Muscle layer of colon (tissue), 2 donors: ENCODE measurements around the gene CTDSP1.

Experiments used
- H3K27ac ChIP-seq: one replicate; pipeline ENCODE4 v1.7.0; 2013; ENCODE audit warnings: low read depth, mild to moderate bottlenecking, low read length, moderate library complexity
- H3K27me3 ChIP-seq, 2 donors: one replicate each; pipeline ENCODE4 v1.7.0; 2013; ENCODE audit warnings: low read length in 2 of 2, mild to moderate bottlenecking in 2 of 2; ENCODE audit not compliant: insufficient read depth in 2 of 2, control insufficient read depth in 1 of 2
- H3K36me3 ChIP-seq: one replicate; pipeline ENCODE4 v1.7.0; 2013; ENCODE audit warnings: mild to moderate bottlenecking, low read length; ENCODE audit not compliant: insufficient read depth
- H3K4me1 ChIP-seq: one replicate; pipeline ENCODE4 v1.7.0; 2013; ENCODE audit warnings: mild to moderate bottlenecking, low read length; ENCODE audit not compliant: insufficient read depth
- H3K4me3 ChIP-seq, 2 donors: one replicate each; pipeline ENCODE4 v1.7.0; 2013; ENCODE audit warnings: low read length in 2 of 2, low read depth in 1 of 2, mild to moderate bottlenecking in 1 of 2, moderate library complexity in 1 of 2
- H3K9ac ChIP-seq: one replicate; pipeline ENCODE4 v1.7.0; 2013; ENCODE audit warnings: low read length
- H3K9me3 ChIP-seq: one replicate; pipeline ENCODE4 v1.7.0; 2013; ENCODE audit warnings: mild to moderate bottlenecking, low read length
- donor health status: abdominal sarcoma.
- donor health status: Adenocarcinoma of cecum.

Gene CTDSP1

DNA sequence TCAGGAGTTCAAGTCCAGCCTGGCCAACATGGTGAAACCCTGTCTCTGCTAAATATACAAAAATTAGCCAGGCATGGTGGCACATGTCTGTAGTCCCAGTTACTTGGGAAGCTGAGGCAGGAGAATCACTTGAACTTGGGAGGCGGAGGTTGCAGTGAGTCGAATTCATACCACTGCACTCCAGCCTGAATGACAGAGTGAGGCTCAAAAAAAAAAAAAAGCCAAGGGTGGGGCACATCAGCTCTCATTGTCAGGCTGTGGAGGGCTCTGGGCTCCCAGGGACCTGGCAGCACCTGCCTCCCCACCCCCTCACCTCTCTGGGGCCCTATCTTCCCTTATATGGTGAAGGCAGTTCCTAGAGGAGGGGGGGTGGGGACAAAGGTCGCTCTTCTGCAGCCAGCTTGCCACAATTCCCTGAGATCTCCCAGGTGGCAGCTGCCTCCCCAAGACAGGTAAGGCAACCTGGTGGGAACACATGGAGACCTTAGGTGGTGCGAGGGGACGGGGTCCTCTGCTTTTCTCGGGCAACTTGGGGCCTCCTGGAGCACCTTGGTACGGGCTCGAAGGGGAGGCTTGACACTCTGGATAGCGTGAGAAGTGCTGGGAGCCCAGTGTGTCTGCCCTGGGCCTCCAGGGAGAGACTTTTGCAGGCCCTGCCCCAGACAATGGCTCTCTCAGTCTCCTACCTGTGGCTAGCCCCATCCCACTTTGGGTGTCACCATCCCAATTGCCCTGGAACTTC, 19.2 kb downstream of the CTDSP1 start, which contains the start of gene VIL1:
VIL1 (plus strand) TSS at position 407 of the 742 bp plus-strand sequence. CDS start 4,656 bp downstream, outside the sequence.
- no peaks in the 10 kb centered on the region for H3K27me3 ChIP-seq
- H3K9me3 ChIP-seq, result no peaks in the 10 kb centered on the region
- no peak within 1 kb of the TSS for H3K27ac ChIP-seq
- H3K9ac ChIP-seq, result no peak within 1 kb of the TSS
- H3K4me1 ChIP-seq, result no peaks in the 10 kb centered on the region
- H3K4me3 ChIP-seq, result no peak within 1 kb of the TSS
- H3K36me3 ChIP-seq, result no peaks in the 10 kb centered on the region

DNA sequence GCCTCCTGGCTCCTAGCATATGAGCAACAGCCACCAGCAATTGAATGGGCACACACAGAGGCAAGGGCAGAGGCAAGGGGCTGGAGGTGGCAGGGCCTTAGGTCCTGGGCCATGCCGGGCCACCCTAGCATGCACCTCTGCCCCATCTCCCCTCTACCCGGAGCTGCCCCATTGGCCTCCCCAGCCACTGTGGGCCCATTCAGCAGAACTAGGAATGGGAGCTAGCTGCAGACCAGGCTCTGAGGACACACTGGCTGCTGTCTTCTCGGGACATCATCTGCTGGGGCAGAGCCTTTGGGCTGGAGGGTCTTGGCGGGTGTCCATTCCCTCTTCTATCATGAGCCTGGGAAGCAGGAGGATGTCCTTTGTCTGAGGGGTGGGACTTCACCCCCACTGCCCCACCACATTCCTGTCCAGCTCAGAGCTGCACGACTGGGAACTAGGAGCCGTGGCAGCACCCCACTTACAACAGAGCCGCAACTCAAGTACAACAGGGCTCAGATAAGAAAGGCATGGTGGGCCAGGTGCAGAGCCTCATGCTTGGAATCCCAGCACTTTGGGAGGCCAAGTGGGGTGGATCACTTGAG, 20.1 kb downstream of the CTDSP1 start:
- H3K36me3 ChIP-seq, result no peaks in the 10 kb centered on the region
- no peak overlapping the region for H3K9ac ChIP-seq
- H3K27me3 ChIP-seq, result no peaks in the 10 kb centered on the region
- no peak overlapping the region for H3K4me3 ChIP-seq
- H3K27ac ChIP-seq, result no peak overlapping the region
- no peaks in the 10 kb centered on the region for H3K9me3 ChIP-seq
- no peaks in the 10 kb centered on the region for H3K4me1 ChIP-seq

GRCh38 chr2:218421027-218421426, 21.4 kb downstream of the CTDSP1 start:
- no peaks in the 10 kb centered on the region for H3K4me1 ChIP-seq
- no peaks in the 10 kb centered on the region for H3K27me3 ChIP-seq
- no peaks in the 10 kb centered on the region for H3K36me3 ChIP-seq
- H3K4me3 ChIP-seq, result no peak overlapping the region
- H3K9ac ChIP-seq, result no peak overlapping the region
- no peaks in the 10 kb centered on the region for H3K9me3 ChIP-seq
- H3K27ac ChIP-seq, result no peak overlapping the region

GRCh38 chr2:218422403-218423086, 22.9 kb downstream of the CTDSP1 start:
- no peaks in the 10 kb centered on the region for H3K27me3 ChIP-seq
- H3K4me1 ChIP-seq, result no peaks in the 10 kb centered on the region
- no peaks in the 10 kb centered on the region for H3K9me3 ChIP-seq
- H3K4me3 ChIP-seq, result no peak overlapping the region
- H3K9ac ChIP-seq, result no peak overlapping the region
- H3K27ac ChIP-seq, result no peak overlapping the region
- no peaks in the 10 kb centered on the region for H3K36me3 ChIP-seq

- H3K9me3 ChIP-seq, result no peaks in the 10 kb centered on the region
- no peak overlapping the region for H3K9ac ChIP-seq
- H3K27me3 ChIP-seq, result no peaks in the 10 kb centered on the region
- H3K36me3 ChIP-seq, result no peaks in the 10 kb centered on the region
- H3K4me3 ChIP-seq, result no peak overlapping the region
- no peak overlapping the region for H3K27ac ChIP-seq
- H3K4me1 ChIP-seq, result no peaks in the 10 kb centered on the region
Measured at GRCh38 chr2:218423584-218423983, 23.9 kb downstream of the CTDSP1 start.

GRCh38 chr2:218425531-218425930, 25.9 kb downstream of the CTDSP1 start:
- no peaks in the 10 kb centered on the region for H3K27me3 ChIP-seq
- no peak overlapping the region for H3K4me3 ChIP-seq
- no peak overlapping the region for H3K27ac ChIP-seq
- H3K9ac ChIP-seq, result no peak overlapping the region
- H3K9me3 ChIP-seq, result no peaks in the 10 kb centered on the region
- H3K4me1 ChIP-seq, result no peaks in the 10 kb centered on the region
- no peaks in the 10 kb centered on the region for H3K36me3 ChIP-seq

DNA sequence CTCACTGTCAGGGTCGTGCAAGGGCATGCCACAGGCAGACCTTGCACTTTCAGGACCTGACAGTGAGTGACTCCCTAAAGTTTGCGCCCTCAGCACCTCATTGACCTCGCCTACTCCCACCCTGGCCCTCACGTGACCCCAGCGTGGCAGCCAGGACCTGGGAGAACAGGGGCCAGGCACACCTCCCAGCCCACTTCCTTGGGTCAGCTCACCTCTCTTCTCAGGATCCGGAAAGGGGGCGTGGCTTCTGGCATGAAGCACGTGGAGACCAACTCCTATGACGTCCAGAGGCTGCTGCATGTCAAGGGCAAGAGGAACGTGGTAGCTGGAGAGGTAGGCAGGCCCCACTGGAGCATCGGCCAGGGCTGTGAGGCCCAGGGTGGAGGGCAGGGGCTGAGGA, 28.1 kb downstream of the CTDSP1 start:
- no peaks in the 10 kb centered on the region for H3K9me3 ChIP-seq
- no peaks in the 10 kb centered on the region for H3K4me1 ChIP-seq
- no peaks in the 10 kb centered on the region for H3K36me3 ChIP-seq
- H3K4me3 ChIP-seq, result no peak overlapping the region
- no peak overlapping the region for H3K9ac ChIP-seq
- no peak overlapping the region for H3K27ac ChIP-seq
- no peaks in the 10 kb centered on the region for H3K27me3 ChIP-seq

DNA sequence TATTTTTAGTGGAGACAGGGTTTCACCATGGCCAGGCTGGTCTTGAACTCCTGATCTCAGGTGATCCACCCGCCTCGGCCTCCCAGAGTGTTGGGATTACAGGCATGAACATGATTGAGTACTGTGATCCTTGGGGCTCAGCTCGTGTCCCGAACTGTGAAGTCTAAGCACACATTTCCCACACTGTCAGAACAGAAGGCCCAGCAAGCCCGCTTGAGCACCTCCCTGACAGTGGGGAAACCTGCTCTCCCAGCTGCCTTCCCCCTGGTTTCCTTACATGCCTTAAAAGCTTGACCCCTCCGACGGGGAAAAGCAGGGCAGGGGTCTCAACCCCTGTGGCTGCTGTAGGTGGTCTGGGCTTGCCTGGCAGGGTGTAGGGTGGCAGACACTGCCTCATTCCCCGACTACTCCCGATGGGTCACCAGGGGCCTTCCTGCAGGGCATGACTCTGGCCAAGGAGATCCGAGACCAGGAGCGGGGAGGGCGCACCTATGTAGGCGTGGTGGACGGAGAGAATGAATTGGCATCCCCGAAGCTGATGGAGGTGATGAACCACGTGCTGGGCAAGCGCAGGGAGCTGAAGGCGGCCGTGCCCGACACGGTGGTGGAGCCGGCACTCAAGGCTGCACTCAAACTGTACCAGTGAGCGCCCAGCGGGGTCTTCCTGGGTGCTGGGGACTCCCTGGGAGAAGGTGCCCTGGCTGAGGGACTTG, 29.3 kb downstream of the CTDSP1 start:
- H3K27me3 ChIP-seq, result no peaks in the 10 kb centered on the region
- no peak overlapping the region for H3K27ac ChIP-seq

GRCh38 chr2:218429911-218430692, 30.4 kb downstream of the CTDSP1 start:
- Histone ChIP-seq H3K36me3 (no peaks in the 10 kb centered on the region), H3K4me1 (no peaks in the 10 kb centered on the region), H3K4me3 (no peak overlapping the region), H3K27ac (no peak overlapping the region), H3K27me3 (no peaks in the 10 kb centered on the region), H3K9ac (no peak overlapping the region), H3K9me3 (no peaks in the 10 kb centered on the region)

More for the DNA sequence above, 29.3 kb downstream of the CTDSP1 start:
- H3K36me3 ChIP-seq, result no peaks in the 10 kb centered on the region
- H3K9ac ChIP-seq, result no peak overlapping the region
- no peaks in the 10 kb centered on the region for H3K9me3 ChIP-seq
- no peaks in the 10 kb centered on the region for H3K4me1 ChIP-seq
- H3K4me3 ChIP-seq, result no peak overlapping the region

- no peak overlapping the region for H3K27ac ChIP-seq
- no peak overlapping the region for H3K4me3 ChIP-seq
- no peaks in the 10 kb centered on the region for H3K9me3 ChIP-seq
- no peaks in the 10 kb centered on the region for H3K27me3 ChIP-seq
- no peak overlapping the region for H3K9ac ChIP-seq
- no peaks in the 10 kb centered on the region for H3K4me1 ChIP-seq
- H3K36me3 ChIP-seq, result no peaks in the 10 kb centered on the region
Measured at GRCh38 chr2:218430721-218431120, 31.1 kb downstream of the CTDSP1 start.

- H3K36me3 ChIP-seq, result no peaks in the 10 kb centered on the region
- H3K4me3 ChIP-seq, result no peak overlapping the region
- no peaks in the 10 kb centered on the region for H3K9me3 ChIP-seq
- no peaks in the 10 kb centered on the region for H3K27me3 ChIP-seq
- no peak overlapping the region for H3K27ac ChIP-seq
- H3K9ac ChIP-seq, result no peak overlapping the region
- H3K4me1 ChIP-seq, result no peaks in the 10 kb centered on the region
Measured at GRCh38 chr2:218431878-218432277, 32.2 kb downstream of the CTDSP1 start.
